Left ventricle myocardium inferior (tissue), 1 donor: Measurements from ENCODE around the gene NRXN2. TPM values are rescaled to one million over a fixed set of nuclear protein-coding genes. Genes with fewer than 3 reads are reported as not detected.
A peak's percentile ranks its signal among the peaks of the same experiment; 100 is the strongest.

Source experiments
- DNase-seq: peaks from one replicate; pipeline ENCODE4 v3.0.0-alpha.2; 2020
- H3K27ac ChIP-seq: fragments of 200-600 bp; replicated peaks from 2 replicates; pipeline ENCODE4 v1.8.0; 2021
- H3K27me3 ChIP-seq: fragments of 200-600 bp; 2 replicates; pipeline ENCODE4 v1.8.0; 2021; ENCODE audit warnings: low read depth
- H3K36me3 ChIP-seq: fragments of 200-600 bp; 2 replicates; pipeline ENCODE4 v1.8.0; 2021
- H3K4me1 ChIP-seq: fragments of 200-600 bp; 2 replicates; pipeline ENCODE4 v1.8.0; 2021
- H3K4me3 ChIP-seq: fragments of 200-600 bp; 2 replicates; pipeline ENCODE4 v1.8.0; 2021; ENCODE audit warnings: mild to moderate bottlenecking, moderate library complexity
- H3K9me3 ChIP-seq: fragments of 200-600 bp; replicated peaks from 2 replicates; pipeline ENCODE4 v1.8.0; 2021
- intact Hi-C: fragments of 100-400 bp; cut with micrococcal nuclease; formaldehyde crosslinking; loops from one replicate; pipeline ENCODE4 v1.11.0; 2022
- total RNA-seq: library from RNA; stranded (reverse); fragmentation: NEBNext Ultra II Directional; extraction: Animal tissue kit (Norgen Biotek cat#: 25700); gene quantifications from one replicate; pipeline ENCODE4 v1.2.1, GENCODE V29; 2021
- TF ChIP-seq, protein P1 (sequence below): fragments of 200-600 bp; IDR thresholded peaks from 2 replicates; pipeline ENCODE4 v1.8.0; 2021; ENCODE audit warnings: antibody characterized with exemption, mild to moderate bottlenecking, borderline replicate concordance
- donor health status: DM: no; HTN: yes; CAD: no; lungs with severe emphysema.

NRXN2 gene
- total RNA-seq, 1 donor from 2014 or later: 0.71 TPM

- Histone ChIP-seq H3K9me3 (no peaks in the 10 kb centered on the region), H3K4me1 (peaks cover 48% of the 10 kb centered on the region), H3K36me3 (peaks cover 26% of the 10 kb centered on the region), H3K27me3 (no peaks in the 10 kb centered on the region), H3K27ac (peak overlapping the region; percentile 99), H3K4me3 (peak overlapping the region; percentile 77)
- intact Hi-C loops: no loop called here
- no peak for DNase-seq
- TF ChIP-seq, protein P1, sequence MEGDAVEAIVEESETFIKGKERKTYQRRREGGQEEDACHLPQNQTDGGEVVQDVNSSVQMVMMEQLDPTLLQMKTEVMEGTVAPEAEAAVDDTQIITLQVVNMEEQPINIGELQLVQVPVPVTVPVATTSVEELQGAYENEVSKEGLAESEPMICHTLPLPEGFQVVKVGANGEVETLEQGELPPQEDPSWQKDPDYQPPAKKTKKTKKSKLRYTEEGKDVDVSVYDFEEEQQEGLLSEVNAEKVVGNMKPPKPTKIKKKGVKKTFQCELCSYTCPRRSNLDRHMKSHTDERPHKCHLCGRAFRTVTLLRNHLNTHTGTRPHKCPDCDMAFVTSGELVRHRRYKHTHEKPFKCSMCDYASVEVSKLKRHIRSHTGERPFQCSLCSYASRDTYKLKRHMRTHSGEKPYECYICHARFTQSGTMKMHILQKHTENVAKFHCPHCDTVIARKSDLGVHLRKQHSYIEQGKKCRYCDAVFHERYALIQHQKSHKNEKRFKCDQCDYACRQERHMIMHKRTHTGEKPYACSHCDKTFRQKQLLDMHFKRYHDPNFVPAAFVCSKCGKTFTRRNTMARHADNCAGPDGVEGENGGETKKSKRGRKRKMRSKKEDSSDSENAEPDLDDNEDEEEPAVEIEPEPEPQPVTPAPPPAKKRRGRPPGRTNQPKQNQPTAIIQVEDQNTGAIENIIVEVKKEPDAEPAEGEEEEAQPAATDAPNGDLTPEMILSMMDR: no peak
Observed at GRCh38 chr11:64741375-64742086, 18.5 kb upstream of the NRXN2 start.

- Histone ChIP-seq H3K4me3 (no peak overlapping the region), H3K27me3 (no peaks in the 10 kb centered on the region), H3K4me1 (peaks cover 32% of the 10 kb centered on the region), H3K9me3 (no peaks in the 10 kb centered on the region), H3K27ac (no peak overlapping the region), H3K36me3 (peaks cover 39% of the 10 kb centered on the region)
- TF ChIP-seq, protein P1: no peak
- no peak for DNase-seq
- intact Hi-C loops: no loop called here
Observed at GRCh38 chr11:64739871-64740270, 16.9 kb upstream of the NRXN2 start.

DNA sequence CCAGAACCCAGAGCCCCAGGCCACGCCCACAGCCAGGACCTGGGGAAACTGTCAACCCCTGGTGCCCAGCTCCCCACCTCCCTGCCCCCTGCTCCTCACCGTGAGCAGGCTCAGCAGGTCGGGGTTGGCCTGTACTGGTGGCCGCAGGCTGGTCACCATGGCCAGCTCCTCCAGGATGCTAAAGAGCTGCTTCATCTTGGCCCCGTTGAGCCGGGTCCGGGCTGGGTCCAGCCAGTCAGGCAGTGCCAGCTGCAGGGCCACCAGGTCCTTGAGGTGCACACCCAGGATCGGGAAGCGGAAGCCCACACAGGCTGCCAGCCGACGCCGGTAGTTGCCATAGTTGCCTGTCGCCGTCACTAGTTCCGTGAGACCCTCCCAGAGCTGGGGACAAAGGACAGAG, 13.7 kb upstream of the NRXN2 start:
- Histone ChIP-seq H3K4me3 (no peak overlapping the region), H3K36me3 (peaks cover 51% of the 10 kb centered on the region)

GRCh38 chr11:64735725-64736259, 12.8 kb upstream of the NRXN2 start:
- H3K4me3 ChIP-seq: no peak overlapping the region
- H3K36me3 ChIP-seq: peaks cover 46% of the 10 kb centered on the region
- intact Hi-C loops: no loop called here
- no peaks in the 10 kb centered on the region for H3K27me3 ChIP-seq
- no peak overlapping the region for H3K27ac ChIP-seq
- no peak for DNase-seq
- no peaks in the 10 kb centered on the region for H3K4me1 ChIP-seq
- TF ChIP-seq, protein P1: no peak
- H3K9me3 ChIP-seq: no peaks in the 10 kb centered on the region

More for the DNA sequence above, 13.7 kb upstream of the NRXN2 start:
- Histone ChIP-seq H3K4me1 (peaks cover 3% of the 10 kb centered on the region), H3K27ac (no peak overlapping the region), H3K9me3 (no peaks in the 10 kb centered on the region), H3K27me3 (no peaks in the 10 kb centered on the region)
- DNase-seq: no peak
- intact Hi-C loops: no loop called here
- TF ChIP-seq, protein P1: no peak

DNA sequence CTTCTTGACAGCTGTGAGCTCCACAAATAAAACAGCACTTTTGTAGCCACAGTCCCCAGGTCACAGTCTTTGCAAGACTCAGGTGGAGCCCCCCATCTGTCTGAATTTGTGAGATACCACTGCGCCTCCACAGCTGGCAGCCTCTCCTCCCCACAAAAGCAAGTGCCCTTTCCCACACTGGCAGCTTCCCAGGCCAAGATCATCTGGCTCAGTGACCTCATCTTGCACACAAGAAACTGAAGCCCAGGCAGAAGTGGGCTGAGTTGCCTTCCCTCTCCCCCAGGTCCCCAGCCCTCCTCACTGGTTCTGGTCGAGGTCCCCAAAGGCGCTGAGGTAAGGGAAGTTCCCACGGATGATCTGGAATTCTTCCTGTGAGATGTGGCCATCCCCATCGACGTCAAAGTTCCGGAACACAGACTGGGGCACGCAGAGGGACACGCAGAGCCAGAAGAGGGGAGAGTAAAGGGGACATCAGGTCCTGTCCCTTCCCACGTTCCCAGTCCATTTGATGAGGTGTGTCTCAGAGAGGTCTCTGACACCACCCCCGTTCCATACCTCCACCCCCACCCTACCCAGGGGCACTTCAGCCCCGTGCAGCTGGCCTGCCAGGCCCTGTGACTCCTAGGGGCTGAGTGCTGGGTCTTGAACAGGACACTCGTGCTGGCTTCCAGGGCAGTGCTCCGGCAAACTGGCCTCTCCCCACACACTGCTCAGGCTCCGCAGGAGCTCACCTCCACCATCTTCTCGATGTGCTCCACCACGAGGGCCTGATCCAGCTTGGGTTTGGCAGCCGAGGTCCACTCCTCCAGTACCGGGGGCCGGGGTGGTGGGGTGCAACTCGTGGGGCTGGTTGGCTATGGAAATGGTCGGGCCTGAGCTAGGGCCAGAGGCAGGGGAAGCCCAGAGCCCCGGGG, 12.1 kb upstream of the NRXN2 start:
- intact Hi-C loops: no loop called here
- Histone ChIP-seq H3K27ac (no peak overlapping the region), H3K4me1 (peaks cover 3% of the 10 kb centered on the region), H3K4me3 (no peak overlapping the region), H3K9me3 (no peaks in the 10 kb centered on the region), H3K27me3 (no peaks in the 10 kb centered on the region), H3K36me3 (peaks cover 48% of the 10 kb centered on the region)
- no peak for DNase-seq
- TF ChIP-seq, protein P1: no peak
